GM10248 (cell line): ENCODE data around the gene FASN.

Source experiments
- CTCF ChIA-PET: fragments of 300-600 bp; sonication (Branson Sonifier 250); formaldehyde crosslinking; extraction: SDS; loops from one replicate; lab custom pipeline; 2021; ENCODE audit warnings: antibody characterized with exemption; lab: Yijun Ruan, JAX
- POLR2A ChIA-PET: fragments of 350-650 bp; sonication (Branson Sonifier 250); formaldehyde crosslinking; extraction: SDS; loops from one replicate; lab custom pipeline; 2020; ENCODE audit warnings: antibody characterized with exemption; lab: Yijun Ruan, JAX
- DNase-seq: peaks from one replicate; pipeline ENCODE4 v3.0.0; 2012; ENCODE audit errors: extremely low spot score
- CTCF ChIP-seq: IDR thresholded peaks from 2 replicates; pipeline ENCODE4 v1.5.1; 2012; ENCODE audit warnings: mild to moderate bottlenecking, low read depth; ENCODE audit errors: extremely low read depth, missing control alignments, control extremely low read depth

FASN gene

GRCh38 chr17:82060001-82060380 is 38.0 kb downstream of the FASN start:
- ChIA-PET POLR2A (no interaction called here), CTCF (interaction anchor here (0.7 kb wide), 1 partner anchor 10 kb away, joined by 3 read pairs; no protein-coding TSS in a partner anchor)
- DNase-seq: no peak
- no peak for TF ChIP-seq CTCF

GRCh38 chr17:82059272-82060000 is 38.6 kb downstream of the FASN start:
- TF ChIP-seq CTCF: no peak
- CTCF ChIA-PET: interaction anchor here (0.8 kb wide), 1 partner anchor 290 kb away, joined by 3 read pairs; no protein-coding TSS in a partner anchor
- POLR2A ChIA-PET: no interaction called here
- DNase-seq: no peak

GRCh38 chr17:82058855-82059249 is 39.2 kb downstream of the FASN start:
- ChIA-PET CTCF (interaction anchor here (0.8 kb wide), 1 partner anchor 291 kb away, joined by 3 read pairs; no protein-coding TSS in a partner anchor), POLR2A (no interaction called here)
- DNase-seq: no peak
- TF ChIP-seq CTCF: no peak

- no peak for DNase-seq
- ChIA-PET CTCF (no interaction called here), POLR2A (no interaction called here)
- no peak for TF ChIP-seq CTCF
Measured at GRCh38 chr17:82058230-82058854, 39.7 kb downstream of the FASN start.

GRCh38 chr17:82056729-82057621 is 41.1 kb downstream of the FASN start:
- TF ChIP-seq CTCF: no peak
- ChIA-PET CTCF (interaction anchor here (0.9 to 1.5 kb wide), 4 partner anchors 9 to 98 kb away, joined by 3 to 5 read pairs (median 4); partner anchors contain the start of genes DCXR and DUS1L), POLR2A (interaction anchor here (1.1 kb wide), 1 partner anchor 19 kb away, joined by 3 read pairs; the partner anchor contains the start of gene DCXR)
- DNase-seq: no peak
